Transverse colon (tissue), 4 donors: ENCODE data around the gene SCN4A. TPM values are rescaled to one million over a fixed set of nuclear protein-coding genes. Genes with fewer than 3 reads are reported as not detected.
A peak's percentile ranks its signal among the peaks of the same experiment; 100 is the strongest.

ENCODE experiments used
- DNase-seq: peaks from one replicate; pipeline ENCODE4 v3.0.0-alpha.2; 2019
- H3K27ac ChIP-seq, 4 donors: fragments of 200-600 bp; sonication (generic); 2 replicates each; pipeline ENCODE4 v1.5.1; 2016 to 2018; ENCODE audit warnings: inconsistent platforms in 4 of 4
- H3K27me3 ChIP-seq: fragments of 200-600 bp; sonication (generic); 2 replicates; pipeline ENCODE4 v1.5.1; 2017; ENCODE audit warnings: inconsistent platforms
- H3K36me3 ChIP-seq, 4 donors: fragments of 200-600 bp; sonication (generic); 2 replicates each; pipeline ENCODE4 v1.5.1; 2017 to 2019; ENCODE audit warnings: inconsistent platforms in 4 of 4
- H3K4me1 ChIP-seq, 4 donors: fragments of 200-600 bp; sonication (generic); 2 replicates each; pipeline ENCODE4 v1.5.1; 2017 to 2020; ENCODE audit warnings: inconsistent platforms in 4 of 4
- H3K4me3 ChIP-seq, 4 donors: fragments of 200-600 bp; sonication (generic); 1 replicate in 1 of 4; 2 replicates in 3 of 4; pipeline versions ENCODE4 v1.5.1 to v1.6.1; 2017 to 2019; ENCODE audit warnings: inconsistent platforms in 4 of 4
- H3K9me3 ChIP-seq, 2 donors: fragments of 200-600 bp; sonication (generic); 2 replicates each; pipeline ENCODE4 v1.5.1; 2017 to 2019; ENCODE audit warnings: inconsistent platforms in 2 of 2
- EP300 ChIP-seq: sonication (generic); formaldehyde crosslinking; IDR thresholded peaks from one replicate; pipeline ENCODE4 v1.6.1; 2017; ENCODE audit warnings: antibody characterized with exemption, low read depth
- POLR2A ChIP-seq: fragments of 450-650 bp; IDR thresholded peaks from one replicate; pipeline ENCODE4 v1.6.1; 2016; ENCODE audit warnings: antibody characterized with exemption, mild to moderate bottlenecking, moderate library complexity
- POLR2AphosphoS5 ChIP-seq, 3 donors: sonication (generic); formaldehyde crosslinking; IDR thresholded peaks; one replicate each; pipeline ENCODE4 v1.6.1; 2016; ENCODE audit warnings: antibody characterized with exemption in 3 of 3
- WGBS, 2 donors: methylation state at CpG; one replicate each; pipeline ENCODE4 v1.1.5; 2018; ENCODE audit warnings: low coverage in 1 of 2; 5-methylcytosine and 5-hydroxymethylcytosine counted together
- in situ Hi-C, 4 donors: fragments of 200-750 bp; cut with MboI; loops; one replicate each; pipeline versions ENCODE4 v1.15.0 to v1.15.1; 2017; ENCODE audit warnings: low sequenced_read_pairs in 3 of 4, low pct_ligation_motif_present in 1 of 4, low pct_unique_long_range_greater_than_20kb in 1 of 4
- intact Hi-C: fragments of 100-400 bp; cut with DNase I; formaldehyde crosslinking; loops from one replicate; pipeline ENCODE4 v1.15.1; 2023; ENCODE audit warnings: low total_unique reads
- total RNA-seq, 4 donors: library from RNA; depleted of rRNA; stranded (reverse); fragments of >200 nt; gene quantifications; one replicate each; pipeline ENCODE4 v1.1.0, GENCODE V29; 2016
- TF ChIP-seq, protein P1 (sequence below), 5 experiments: fragments of 200-600 bp in 3 of 5; fragments of 450-650 bp in 2 of 5; sonication (generic) in 3 of 5; IDR thresholded peaks; 1 replicate in 2 of 5; 2 replicates in 3 of 5; pipeline ENCODE4 v1.5.1; 2016 to 2017; ENCODE audit warnings: antibody characterized with exemption in 5 of 5, inconsistent platforms in 3 of 5, mild to moderate bottlenecking in 2 of 5, moderate library complexity in 1 of 5

SCN4A gene
- total RNA-seq, 4 donors from 2014 or later, result 0.14 to 0.48 (median 0.20) TPM; not detected in 1

DNA sequence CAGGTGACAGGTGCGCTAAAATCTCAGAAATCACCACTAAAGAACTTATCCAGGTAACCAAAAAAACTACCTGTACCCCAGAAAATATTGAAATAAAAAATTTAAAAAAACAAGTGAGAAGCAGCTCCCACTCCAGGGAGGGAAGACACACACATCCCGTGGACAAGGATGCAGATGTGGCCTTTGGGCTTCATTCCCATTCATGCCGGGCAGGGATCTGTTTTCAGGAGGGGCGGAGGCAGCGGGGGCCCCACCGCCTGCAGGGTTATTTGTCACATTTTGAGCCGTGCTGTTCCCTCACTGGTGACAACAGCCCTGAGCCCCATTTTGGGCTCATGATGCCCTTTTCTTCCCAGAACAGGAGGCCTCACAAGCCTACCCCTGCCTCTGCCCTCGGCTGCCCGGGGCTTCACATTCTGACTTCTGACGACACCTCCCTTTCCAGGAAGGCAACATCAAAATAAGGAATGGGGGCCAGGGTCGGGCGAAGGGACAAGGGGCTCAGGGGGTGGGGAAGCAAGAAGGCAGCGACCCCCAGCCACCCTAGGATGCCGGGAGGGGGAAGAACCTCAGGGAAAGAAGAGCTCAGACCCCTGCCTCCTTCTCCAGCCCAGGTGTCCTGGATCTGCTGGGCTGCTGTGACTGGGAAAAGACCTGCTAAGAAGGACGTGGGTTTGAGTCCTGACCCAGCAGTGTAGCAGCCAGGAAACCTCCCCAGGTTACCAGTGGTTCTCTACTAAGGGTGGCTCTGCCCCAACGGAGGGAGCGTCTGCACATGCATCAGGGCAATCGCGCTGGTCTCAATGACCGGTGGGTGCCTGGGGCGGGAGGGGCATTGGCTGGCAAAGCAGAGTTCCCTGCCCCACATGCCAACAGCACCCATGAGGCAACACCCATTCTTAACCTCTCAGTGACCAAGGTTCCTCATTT, 38.3 kb downstream of the SCN4A start:
- 65 to 78% methylated on average over 4 to 21 of the region's 21 CpGs for WGBS, 2 donors
- DNase-seq, result no peak

DNA sequence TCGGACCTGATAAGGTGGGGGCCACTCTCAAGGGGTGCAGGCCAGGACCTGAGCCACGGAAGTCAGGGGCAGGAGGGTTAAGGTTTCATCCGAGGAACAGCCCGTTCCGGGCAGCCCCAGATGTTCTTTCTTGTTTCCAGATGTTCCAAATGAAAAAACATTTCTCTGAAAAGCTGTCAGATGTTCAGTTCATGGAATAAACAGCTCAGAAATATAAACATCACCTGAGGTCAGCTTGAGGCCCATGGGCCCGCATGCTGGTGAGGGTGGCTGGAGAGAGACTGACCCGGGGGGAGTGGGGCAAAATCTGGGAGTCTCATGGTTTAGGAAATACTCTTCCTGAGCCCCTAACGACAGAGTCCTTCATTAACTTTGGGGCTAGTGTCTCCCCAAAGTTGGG, 39.1 kb downstream of the SCN4A start:
- peaks cover 0 to 14% (median 3%) of the 10 kb centered on the region in 4 donors for H3K4me1 ChIP-seq
- in situ Hi-C loops, result no loop called here
- no peak for DNase-seq
- H3K27me3 ChIP-seq, result no peaks in the 10 kb centered on the region
- no peaks in the 10 kb centered on the region for H3K36me3 ChIP-seq
- no peaks in the 10 kb centered on the region for H3K9me3 ChIP-seq
- TF ChIP-seq POLR2AphosphoS5 (IDR thresholded peaks at IDR 0.05) (no peak), EP300 (no peak), POLR2A (no peak)
- TF ChIP-seq, protein P1, sequence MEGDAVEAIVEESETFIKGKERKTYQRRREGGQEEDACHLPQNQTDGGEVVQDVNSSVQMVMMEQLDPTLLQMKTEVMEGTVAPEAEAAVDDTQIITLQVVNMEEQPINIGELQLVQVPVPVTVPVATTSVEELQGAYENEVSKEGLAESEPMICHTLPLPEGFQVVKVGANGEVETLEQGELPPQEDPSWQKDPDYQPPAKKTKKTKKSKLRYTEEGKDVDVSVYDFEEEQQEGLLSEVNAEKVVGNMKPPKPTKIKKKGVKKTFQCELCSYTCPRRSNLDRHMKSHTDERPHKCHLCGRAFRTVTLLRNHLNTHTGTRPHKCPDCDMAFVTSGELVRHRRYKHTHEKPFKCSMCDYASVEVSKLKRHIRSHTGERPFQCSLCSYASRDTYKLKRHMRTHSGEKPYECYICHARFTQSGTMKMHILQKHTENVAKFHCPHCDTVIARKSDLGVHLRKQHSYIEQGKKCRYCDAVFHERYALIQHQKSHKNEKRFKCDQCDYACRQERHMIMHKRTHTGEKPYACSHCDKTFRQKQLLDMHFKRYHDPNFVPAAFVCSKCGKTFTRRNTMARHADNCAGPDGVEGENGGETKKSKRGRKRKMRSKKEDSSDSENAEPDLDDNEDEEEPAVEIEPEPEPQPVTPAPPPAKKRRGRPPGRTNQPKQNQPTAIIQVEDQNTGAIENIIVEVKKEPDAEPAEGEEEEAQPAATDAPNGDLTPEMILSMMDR (IDR thresholded peaks at IDR 0.05), result no peak
- no peak overlapping the region for H3K27ac ChIP-seq
- WGBS, 2 donors, result 86 to 90% methylated on average over 4 to 8 of the region's 8 CpGs
- H3K4me3 ChIP-seq, result no peak overlapping the region
- intact Hi-C loops, result no loop called here

More for the DNA sequence above, 38.3 kb downstream of the SCN4A start:
- H3K27me3 ChIP-seq, result no peaks in the 10 kb centered on the region
- H3K9me3 ChIP-seq, result no peaks in the 10 kb centered on the region
- H3K27ac ChIP-seq, result no peak overlapping the region
- H3K4me1 ChIP-seq, result peaks cover 0 to 14% (median 3%) of the 10 kb centered on the region in 4 donors
- TF ChIP-seq POLR2A (no peak), POLR2AphosphoS5 (IDR thresholded peaks at IDR 0.05) (no peak), EP300 (no peak)
- TF ChIP-seq, protein P1 (IDR thresholded peaks at IDR 0.05), result no peak
- H3K36me3 ChIP-seq, result no peaks in the 10 kb centered on the region
- H3K4me3 ChIP-seq, result no peak overlapping the region
- in situ Hi-C loops (no loop called here), intact Hi-C loops (no loop called here)

DNA sequence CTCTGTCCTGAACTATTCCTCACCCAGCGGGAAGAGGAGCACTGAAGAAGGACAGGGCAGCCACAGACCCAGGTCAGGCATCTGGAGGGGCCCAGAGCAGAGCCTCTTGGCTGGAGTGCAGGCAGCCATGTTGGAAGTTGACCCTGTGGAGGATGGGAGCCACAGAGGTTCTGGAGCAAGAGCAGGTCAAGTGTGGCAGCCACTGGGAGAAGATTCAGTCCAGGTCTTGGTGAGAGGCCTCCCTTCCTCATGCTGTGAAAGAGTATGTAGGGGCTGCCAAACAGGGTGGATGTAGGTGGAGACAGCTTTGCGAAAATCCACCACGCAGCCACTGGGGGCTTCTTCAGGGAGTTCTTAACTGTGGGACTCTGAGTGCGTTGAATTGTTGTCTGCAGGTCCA, 40.0 kb downstream of the SCN4A start:
- TF ChIP-seq POLR2A (no peak), EP300 (no peak)
- TF ChIP-seq, protein P1 (IDR thresholded peaks at IDR 0.05), result no peak
- Histone ChIP-seq H3K27me3 (no peaks in the 10 kb centered on the region), H3K4me3 (no peak overlapping the region), H3K27ac (peak overlapping the region in 2 of 4 donors; percentile 37 to 53), H3K36me3 (no peaks in the 10 kb centered on the region), H3K4me1 (peaks cover 0 to 14% (median 3%) of the 10 kb centered on the region in 4 donors), H3K9me3 (no peaks in the 10 kb centered on the region)
- in situ Hi-C loops (no loop called here), intact Hi-C loops (no loop called here)
- WGBS, 2 donors, result 77 to 100% methylated on average over 2 to 4 of the region's 4 CpGs
- no peak for DNase-seq

DNA sequence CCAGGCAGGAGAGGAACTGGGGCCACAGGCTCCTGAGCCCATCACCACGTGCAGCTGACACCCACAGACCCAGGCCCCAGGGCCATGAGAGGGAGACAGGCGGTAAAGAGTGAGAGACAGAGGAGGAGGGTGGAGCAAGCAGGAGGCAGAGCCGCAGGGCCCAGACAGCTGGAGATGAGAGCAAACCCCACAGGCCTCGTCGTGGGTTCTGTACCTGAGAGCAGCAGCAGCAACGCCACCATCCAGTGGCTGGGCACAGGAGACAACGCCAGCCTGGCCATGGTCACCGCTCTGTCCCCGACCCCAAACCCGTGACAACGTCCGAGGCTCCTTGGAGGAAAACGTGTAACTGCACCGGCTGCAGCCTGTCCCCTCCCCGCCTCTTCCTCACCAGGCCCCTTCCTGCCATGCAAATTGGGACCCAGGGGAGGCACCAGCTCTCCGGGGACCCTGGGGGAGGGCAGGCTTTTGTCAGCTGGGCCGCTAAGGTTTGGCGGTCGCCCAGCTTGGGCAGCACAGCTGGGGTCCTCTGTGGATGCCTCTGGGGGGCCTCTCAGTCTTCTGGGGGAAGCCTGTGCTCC, 40.6 kb downstream of the SCN4A start, which contains the start of gene CD79B:
CD79B (minus strand) TSS at position 351 of the 581 bp plus-strand sequence; CDS start at position 281, 70 bp downstream.
- in situ Hi-C loops, result no loop called here
- H3K4me3 ChIP-seq, result peak within 1 kb of the TSS in 2 of 4 donors; percentile 12 to 30
- H3K9me3 ChIP-seq, result no peaks in the 10 kb centered on the region
- DNase-seq, result peak; percentile 60
- peak within 1 kb of the TSS; percentile 25 to 53 (median 37) for H3K27ac ChIP-seq
- peaks cover 0 to 14% (median 3%) of the 10 kb centered on the region in 4 donors for H3K4me1 ChIP-seq
- TF ChIP-seq POLR2AphosphoS5 (IDR thresholded peaks at IDR 0.05) (no peak), POLR2A (peak; percentile 16), EP300 (no peak)
- H3K27me3 ChIP-seq, result no peaks in the 10 kb centered on the region
- no peaks in the 10 kb centered on the region for H3K36me3 ChIP-seq
- 59% methylated on average over 16 of the region's 19 CpGs; no CpG with 5 or more reads in 1 of the 2 donors for WGBS, 2 donors
- intact Hi-C loops, result no loop called here
